Loucy (cell line): ENCODE measurements around the gene U2AF2.

Experiments used
- EZH2phosphoT487 ChIP-seq: fragments of 200-600 bp; IDR thresholded peaks from 2 replicates; pipeline ENCODE4 v1.6.1; 2018; ENCODE audit warnings: antibody characterized with exemption, mild to moderate bottlenecking, moderate library complexity, borderline replicate concordance
- TF ChIP-seq, protein P1 (sequence below): fragments of 200-600 bp; sonication (generic); conservative IDR thresholded peaks from 2 replicates; pipeline ENCODE4 v1.5.1; 2014; ENCODE audit warnings: mild to moderate bottlenecking, antibody characterized with exemption, low read length

- TF ChIP-seq, protein P1, sequence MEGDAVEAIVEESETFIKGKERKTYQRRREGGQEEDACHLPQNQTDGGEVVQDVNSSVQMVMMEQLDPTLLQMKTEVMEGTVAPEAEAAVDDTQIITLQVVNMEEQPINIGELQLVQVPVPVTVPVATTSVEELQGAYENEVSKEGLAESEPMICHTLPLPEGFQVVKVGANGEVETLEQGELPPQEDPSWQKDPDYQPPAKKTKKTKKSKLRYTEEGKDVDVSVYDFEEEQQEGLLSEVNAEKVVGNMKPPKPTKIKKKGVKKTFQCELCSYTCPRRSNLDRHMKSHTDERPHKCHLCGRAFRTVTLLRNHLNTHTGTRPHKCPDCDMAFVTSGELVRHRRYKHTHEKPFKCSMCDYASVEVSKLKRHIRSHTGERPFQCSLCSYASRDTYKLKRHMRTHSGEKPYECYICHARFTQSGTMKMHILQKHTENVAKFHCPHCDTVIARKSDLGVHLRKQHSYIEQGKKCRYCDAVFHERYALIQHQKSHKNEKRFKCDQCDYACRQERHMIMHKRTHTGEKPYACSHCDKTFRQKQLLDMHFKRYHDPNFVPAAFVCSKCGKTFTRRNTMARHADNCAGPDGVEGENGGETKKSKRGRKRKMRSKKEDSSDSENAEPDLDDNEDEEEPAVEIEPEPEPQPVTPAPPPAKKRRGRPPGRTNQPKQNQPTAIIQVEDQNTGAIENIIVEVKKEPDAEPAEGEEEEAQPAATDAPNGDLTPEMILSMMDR = no peak
- no peak for TF ChIP-seq EZH2phosphoT487
Observed at GRCh38 chr19:55678121-55678671, 23.4 kb downstream of the U2AF2 start.
